NCI-H1436 (cell line): Measurements from ENCODE around the gene SCAMP5.
A peak's percentile ranks its signal among the peaks of the same experiment; 100 is the strongest.

Experiments
- DNase-seq: peaks from one replicate; lab custom pipeline; 2025; lab: John Stamatoyannopoulos, UW

The SCAMP5 gene

GRCh38 chr15:74995182-74995778 lies at the start of gene SCAMP5:
Gene SCAMP5 (plus strand): TSS chr15:74995563. CDS start chr15:75011840, 16,277 bp downstream.
- DNase-seq, result peak; percentile 97

GRCh38 chr15:74950078-74950908 lies 45.1 kb upstream of the SCAMP5 start:
- DNase-seq, result peak; percentile 60

- no peak for DNase-seq
Measured at GRCh38 chr15:74951006-74951405, 44.4 kb upstream of the SCAMP5 start.

GRCh38 chr15:74954515-74954914 lies 40.8 kb upstream of the SCAMP5 start:
- DNase-seq, result no peak

GRCh38 chr15:74955017-74955416 lies 40.3 kb upstream of the SCAMP5 start:
- DNase-seq, result no peak

- DNase-seq, result no peak
Measured at GRCh38 chr15:74955796-74956647, 39.3 kb upstream of the SCAMP5 start.

GRCh38 chr15:74956648-74957475 lies 38.5 kb upstream of the SCAMP5 start, which contains the start of gene RPP25:
Gene RPP25 (minus strand): TSS chr15:74956772. CDS start chr15:74956583, 189 bp downstream.
- DNase-seq, result peak; percentile 56

GRCh38 chr15:74957476-74958035 lies 37.8 kb upstream of the SCAMP5 start:
- DNase-seq, result peak; percentile 44

GRCh38 chr15:74958320-74958907 lies 36.9 kb upstream of the SCAMP5 start:
- no peak for DNase-seq

- peak; percentile 56 for DNase-seq
Measured at GRCh38 chr15:74958908-74959585, 36.3 kb upstream of the SCAMP5 start.

GRCh38 chr15:74959586-74959939 lies 35.8 kb upstream of the SCAMP5 start:
- no peak for DNase-seq

GRCh38 chr15:74960286-74960685 lies 35.1 kb upstream of the SCAMP5 start:
- no peak for DNase-seq

GRCh38 chr15:74960995-74961588 lies 34.3 kb upstream of the SCAMP5 start:
- DNase-seq, result no peak

GRCh38 chr15:74961616-74962015 lies 33.7 kb upstream of the SCAMP5 start:
- DNase-seq, result no peak

GRCh38 chr15:74962219-74962618 lies 33.1 kb upstream of the SCAMP5 start:
- no peak for DNase-seq

- no peak for DNase-seq
Measured at GRCh38 chr15:74962671-74963070, 32.7 kb upstream of the SCAMP5 start.

GRCh38 chr15:74963213-74963612 lies 32.1 kb upstream of the SCAMP5 start:
- DNase-seq, result no peak

- DNase-seq, result no peak
Measured at GRCh38 chr15:74964794-74965193, 30.6 kb upstream of the SCAMP5 start.

- DNase-seq, result no peak
Measured at GRCh38 chr15:74967670-74968069, 27.7 kb upstream of the SCAMP5 start.

- DNase-seq, result no peak
Measured at GRCh38 chr15:74976159-74976558, 19.2 kb upstream of the SCAMP5 start.
